ENCODE results near the gene TPST2. TPM values are rescaled to one million over a fixed set of nuclear protein-coding genes. Genes with fewer than 3 reads are reported as not detected.
A peak's percentile ranks its signal among the peaks of the same experiment; 100 is the strongest.

TPST2 gene
- total RNA-seq, 4 donors from 2014 or later, result 32.3 to 110 (median 65.4) TPM

DNA sequence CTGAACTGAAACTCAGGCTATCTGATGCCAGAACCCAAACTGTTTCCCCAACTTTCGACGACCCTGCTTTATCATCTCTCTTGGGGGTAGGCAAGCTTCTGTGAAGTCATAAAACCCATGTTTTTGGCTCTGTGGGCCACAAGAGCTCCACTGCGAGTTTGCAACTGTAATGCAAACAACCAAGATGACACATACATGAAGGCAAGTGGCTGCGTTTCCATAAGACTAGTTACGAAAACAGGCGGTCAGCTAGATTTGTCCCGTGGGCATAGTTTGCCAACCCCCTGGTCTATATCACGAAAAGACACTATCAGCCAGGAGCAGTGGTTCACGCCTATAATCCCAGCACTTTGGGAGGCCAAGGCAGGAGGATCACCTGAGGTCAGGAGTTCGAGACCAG, 37.5 kb downstream of the TPST2 start:
- Histone ChIP-seq H3K27ac (peak overlapping the region; percentile 84 to 92 (median 88)), H3K9me3 (no peaks in the 10 kb centered on the region), H3K4me3 (no peak overlapping the region), H3K4me1 (peaks cover 57 to 65% of the 10 kb centered on the region in 2 donors), H3K27me3 (no peaks in the 10 kb centered on the region), H3K36me3 (no peaks in the 10 kb centered on the region)
- in situ Hi-C loops (cut with MboI; ENCODE audit: low sequenced_read_pairs in 4 of 4), result no loop called here
- intact Hi-C loops (cut with DNase I; ENCODE audit: low total_unique reads), result no loop called here
- TF ChIP-seq POLR2A (IDR thresholded peaks at IDR 0.05), result no peak
- TF ChIP-seq CTCF (IDR thresholded peaks at IDR 0.05 in 4 of 5, conservative IDR thresholded peaks at IDR 0.05 in 1 of 5), result no peak
- ATAC-seq, result no peak
- no peak for DNase-seq

- Histone ChIP-seq H3K27ac (peak overlapping the region; percentile 67 to 90 (median 76)), H3K27me3 (no peaks in the 10 kb centered on the region), H3K4me1 (peaks cover 65 to 72% of the 10 kb centered on the region in 2 donors), H3K9me3 (no peaks in the 10 kb centered on the region), H3K4me3 (no peak overlapping the region), H3K36me3 (no peaks in the 10 kb centered on the region)
- intact Hi-C loops (cut with DNase I; ENCODE audit: low total_unique reads) (no loop called here), in situ Hi-C loops (cut with MboI; ENCODE audit: low sequenced_read_pairs in 4 of 4) (no loop called here)
- DNase-seq, result no peak
- ATAC-seq, result no peak
- TF ChIP-seq CTCF (IDR thresholded peaks at IDR 0.05 in 4 of 5, conservative IDR thresholded peaks at IDR 0.05 in 1 of 5) (no peak), POLR2A (IDR thresholded peaks at IDR 0.05) (no peak)
These were observed 38.4 kb downstream of the TPST2 start for GRCh38 chr22:26551568-26551967.

DNA sequence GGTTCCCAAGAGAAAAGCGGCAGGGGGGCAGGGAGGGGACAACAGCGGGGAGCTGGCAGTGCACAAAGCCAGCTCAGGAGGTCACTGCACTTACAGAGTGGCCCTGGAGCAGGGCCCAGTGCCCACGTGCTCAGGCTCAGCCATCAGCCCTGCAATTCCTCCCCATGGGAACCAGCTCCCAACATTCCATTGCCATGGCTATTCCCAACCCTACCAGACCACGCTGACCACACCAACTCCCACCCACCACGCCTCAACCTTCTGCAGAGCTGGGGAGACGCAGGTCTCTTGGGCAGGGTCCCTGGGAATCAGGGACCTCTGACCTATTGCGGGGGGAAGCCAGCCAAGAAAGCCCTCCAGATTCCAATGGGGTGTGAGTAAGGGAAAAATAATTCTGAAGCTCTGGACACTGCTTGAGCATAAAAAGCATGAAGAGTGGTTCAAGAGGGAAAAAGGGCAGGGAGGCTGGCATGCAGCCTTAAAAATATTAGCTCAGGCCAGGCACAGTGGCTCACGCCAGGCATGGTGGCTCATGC, 39.4 kb downstream of the TPST2 start:
- TF ChIP-seq POLR2A (IDR thresholded peaks at IDR 0.05) (no peak), CTCF (IDR thresholded peaks at IDR 0.05 in 4 of 5, conservative IDR thresholded peaks at IDR 0.05 in 1 of 5) (no peak)
- Histone ChIP-seq H3K4me3 (no peak overlapping the region), H3K4me1 (peaks cover 73% of the 10 kb centered on the region in 2 donors), H3K27me3 (no peaks in the 10 kb centered on the region), H3K36me3 (no peaks in the 10 kb centered on the region), H3K9me3 (no peaks in the 10 kb centered on the region), H3K27ac (peak overlapping the region; percentile 67 to 86 (median 74))
- in situ Hi-C loops (cut with MboI; ENCODE audit: low sequenced_read_pairs in 4 of 4), result no loop called here
- intact Hi-C loops (cut with DNase I; ENCODE audit: low total_unique reads), result no loop called here
- peak in 1 of 2 donors; percentile 49 for DNase-seq
- peak; percentile 17 to 32 for ATAC-seq

- ATAC-seq (no peak), DNase-seq (no peak)
- Histone ChIP-seq H3K27me3 (no peaks in the 10 kb centered on the region), H3K27ac (peak overlapping the region; percentile 67 to 86 (median 74)), H3K36me3 (no peaks in the 10 kb centered on the region), H3K4me1 (peaks cover 72 to 73% of the 10 kb centered on the region in 2 donors), H3K4me3 (no peak overlapping the region), H3K9me3 (no peaks in the 10 kb centered on the region)
- TF ChIP-seq CTCF (IDR thresholded peaks at IDR 0.05 in 4 of 5, conservative IDR thresholded peaks at IDR 0.05 in 1 of 5) (no peak), POLR2A (IDR thresholded peaks at IDR 0.05) (no peak)
- in situ Hi-C loops (cut with MboI; ENCODE audit: low sequenced_read_pairs in 4 of 4) (no loop called here), intact Hi-C loops (cut with DNase I; ENCODE audit: low total_unique reads) (no loop called here)
These were observed 39.9 kb downstream of the TPST2 start for GRCh38 chr22:26549902-26550497.
